NCI-H526 treated with DMSO at 0.1 percent for 48 hours (cell line): ENCODE results near the gene B4GALT1.
"Not testable (repeated sequence)": the region's sequence is repeated elsewhere in the genome, so short reads cannot be mapped to it uniquely, and the experiment has no call there.

ENCODE experiments used
- DNase-seq: peaks from one replicate; lab custom pipeline; 2025; lab: John Stamatoyannopoulos, UW

The B4GALT1 gene

GRCh38 chr9:33184963-33185362, 17.8 kb upstream of the B4GALT1 start:
- DNase-seq = no peak

- DNase-seq = no peak
These were observed 15.4 kb upstream of the B4GALT1 start for GRCh38 chr9:33182519-33182918.

GRCh38 chr9:33180526-33181184, 13.5 kb upstream of the B4GALT1 start:
- no peak for DNase-seq

- no peak for DNase-seq
These were observed 12.0 kb upstream of the B4GALT1 start for GRCh38 chr9:33178972-33179697.

GRCh38 chr9:33177639-33178038, 10.5 kb upstream of the B4GALT1 start:
- DNase-seq = no peak

- DNase-seq = no peak
These were observed 9.9 kb upstream of the B4GALT1 start for GRCh38 chr9:33177086-33177485.

GRCh38 chr9:33175649-33176325, 8.7 kb upstream of the B4GALT1 start:
- no peak for DNase-seq

GRCh38 chr9:33172256-33173238, 5.4 kb upstream of the B4GALT1 start:
- no peak for DNase-seq

- DNase-seq = no peak
These were observed 3.6 kb upstream of the B4GALT1 start for GRCh38 chr9:33170464-33171415.

GRCh38 chr9:33168941-33169544, 1.9 kb upstream of the B4GALT1 start:
- DNase-seq = no peak

- DNase-seq = no peak
These were observed 881 bp upstream of the B4GALT1 start for GRCh38 chr9:33167972-33168461.

GRCh38 chr9:33166231-33167083, 679 bp downstream of the B4GALT1 start:
- peak; percentile 33 for DNase-seq

- peak; percentile 19 for DNase-seq
These were observed 1.6 kb downstream of the B4GALT1 start for GRCh38 chr9:33165263-33166151.

GRCh38 chr9:33164921-33165262, 2.2 kb downstream of the B4GALT1 start:
- not testable (repeated sequence) for DNase-seq

GRCh38 chr9:33164138-33164809, 2.9 kb downstream of the B4GALT1 start:
- no peak for DNase-seq

- no peak for DNase-seq
These were observed 3.6 kb downstream of the B4GALT1 start for GRCh38 chr9:33163433-33164137.

GRCh38 chr9:33162721-33163311, 4.3 kb downstream of the B4GALT1 start:
- DNase-seq = no peak
